Testis (tissue), 3 donors: Measurements from ENCODE around the gene NACA. TPM values are rescaled to one million over a fixed set of nuclear protein-coding genes. Genes with fewer than 3 reads are reported as not detected.
"Not testable (repeated sequence)": the region's sequence is repeated elsewhere in the genome, so short reads cannot be mapped to it uniquely, and the experiment has no call there.

Experiments used
- DNase-seq: peaks from one replicate; pipeline ENCODE4 v3.0.0-alpha.2; 2019
- H3K27ac ChIP-seq, 2 donors: fragments of 200-600 bp; sonication (generic); one replicate each; pipeline ENCODE4 v1.5.1; 2019
- H3K27me3 ChIP-seq: fragments of 200-600 bp; sonication (generic); one replicate; pipeline ENCODE4 v1.5.1; 2019
- H3K36me3 ChIP-seq: fragments of 200-600 bp; sonication (generic); one replicate; pipeline ENCODE4 v1.5.1; 2017; ENCODE audit warnings: low read depth; ENCODE audit errors: missing control alignments
- H3K4me1 ChIP-seq: fragments of 200-600 bp; sonication (generic); one replicate; pipeline ENCODE4 v1.5.1; 2019
- H3K4me3 ChIP-seq, 2 donors: fragments of 200-600 bp; sonication (generic); one replicate each; pipeline ENCODE4 v1.5.1; 2017 to 2019
- H3K9me3 ChIP-seq: fragments of 200-600 bp; sonication (generic); one replicate; pipeline ENCODE4 v1.5.1; 2017
- CTCF ChIP-seq, 3 experiments: fragments of 450-650 bp in 2 of 3; fragments of 200-600 bp in 1 of 3; sonication (generic) in 1 of 3; IDR thresholded peaks; one replicate each; pipeline ENCODE4 v1.5.1; 2016 to 2019; ENCODE audit warnings: antibody characterized with exemption in 3 of 3, mild to moderate bottlenecking in 2 of 3, moderate library complexity in 1 of 3
- POLR2A ChIP-seq: fragments of 450-650 bp; IDR thresholded peaks from one replicate; pipeline ENCODE4 v1.6.1; 2017; ENCODE audit warnings: antibody characterized with exemption, mild to moderate bottlenecking, moderate library complexity
- WGBS, 2 donors: methylation state at CpG; one replicate each; pipeline ENCODE4 v1.1.5; 2018; 5-methylcytosine and 5-hydroxymethylcytosine counted together
- intact Hi-C: fragments of 100-400 bp; cut with DNase I; formaldehyde crosslinking; loops from one replicate; pipeline ENCODE4 v1.15.1; 2023; ENCODE audit warnings: low total_unique reads
- polyA plus RNA-seq: library from polyadenylated mRNA; stranded (reverse); fragments of 350-450 nt; fragmentation: Illumina TruSeq; extraction: RNeasy Lipid Tissue Mini Kit (QIAGEN cat#74804); gene quantifications from one replicate; pipeline ENCODE4 v1.2.3, GENCODE V29; 2014; ENCODE audit warnings: low read depth, low replicate concordance; ENCODE audit not compliant: insufficient read depth
- total RNA-seq, 2 donors: library from RNA; depleted of rRNA; stranded (reverse); fragments of >200 nt; gene quantifications; one replicate each; pipeline ENCODE4 v1.2.3, GENCODE V29; 2016

The NACA gene
- total and polyA plus RNA-seq, 3 donors from 2014 or later: 431 to 866 (median 696) TPM

- intact Hi-C loops: no loop called here
- no peak for TF ChIP-seq CTCF (IDR thresholded peaks at IDR 0.05)
- TF ChIP-seq POLR2A: no peak
- 56 to 72% methylated on average over 1 of the region's 1 CpG for WGBS, 2 donors
- DNase-seq: no peak
- Histone ChIP-seq H3K4me3 (no peak overlapping the region), H3K9me3 (no peaks in the 10 kb centered on the region), H3K36me3 (no peaks in the 10 kb centered on the region), H3K4me1 (peaks cover 33% of the 10 kb centered on the region), H3K27me3 (no peaks in the 10 kb centered on the region), H3K27ac (no peak overlapping the region)
Observed at GRCh38 chr12:56716458-56716857, 8.6 kb downstream of the NACA start.

- 69 to 77% methylated on average over 8 of the region's 8 CpGs for WGBS, 2 donors
- Histone ChIP-seq H3K36me3 (no peaks in the 10 kb centered on the region), H3K4me3 (no peak overlapping the region), H3K4me1 (peaks cover 31% of the 10 kb centered on the region), H3K27ac (no peak overlapping the region), H3K27me3 (no peaks in the 10 kb centered on the region), H3K9me3 (no peaks in the 10 kb centered on the region)
- DNase-seq: no peak
- intact Hi-C loops: no loop called here
- TF ChIP-seq POLR2A (no peak), CTCF (IDR thresholded peaks at IDR 0.05) (no peak)
Observed at GRCh38 chr12:56715798-56716197, 9.3 kb downstream of the NACA start.

- no peak for TF ChIP-seq POLR2A
- TF ChIP-seq CTCF (IDR thresholded peaks at IDR 0.05): no peak
- Histone ChIP-seq H3K4me3 (no peak overlapping the region), H3K4me1 (peaks cover 24% of the 10 kb centered on the region), H3K27me3 (no peaks in the 10 kb centered on the region), H3K27ac (no peak overlapping the region), H3K9me3 (no peaks in the 10 kb centered on the region), H3K36me3 (no peaks in the 10 kb centered on the region)
- no peak for DNase-seq
- 71 to 88% methylated on average over 2 of the region's 2 CpGs for WGBS, 2 donors
- intact Hi-C loops: no loop called here
Observed at GRCh38 chr12:56714431-56714929, 10.6 kb downstream of the NACA start.

GRCh38 chr12:56713345-56713744 lies 11.8 kb downstream of the NACA start:
- WGBS, 2 donors: 94 to 95% methylated on average over 3 of the region's 3 CpGs
- no peaks in the 10 kb centered on the region for H3K27me3 ChIP-seq
- peaks cover 15% of the 10 kb centered on the region for H3K4me1 ChIP-seq
- DNase-seq: no peak
- H3K4me3 ChIP-seq: no peak overlapping the region
- no peaks in the 10 kb centered on the region for H3K36me3 ChIP-seq
- H3K27ac ChIP-seq: peak overlapping the region in 1 of 2 donors; percentile 35
- intact Hi-C loops: no loop called here
- H3K9me3 ChIP-seq: no peaks in the 10 kb centered on the region
- TF ChIP-seq POLR2A (no peak), CTCF (IDR thresholded peaks at IDR 0.05) (no peak)

- H3K9me3 ChIP-seq: no peaks in the 10 kb centered on the region
- H3K27me3 ChIP-seq: no peaks in the 10 kb centered on the region
- 71 to 96% methylated on average over 4 to 5 of the region's 5 CpGs for WGBS, 2 donors
- no peak overlapping the region for H3K27ac ChIP-seq
- no peaks in the 10 kb centered on the region for H3K4me1 ChIP-seq
- DNase-seq: no peak
- H3K4me3 ChIP-seq: no peak overlapping the region
- intact Hi-C loops: no loop called here
- no peak for TF ChIP-seq CTCF (IDR thresholded peaks at IDR 0.05)
- TF ChIP-seq POLR2A: no peak
- H3K36me3 ChIP-seq: no peaks in the 10 kb centered on the region
Observed at GRCh38 chr12:56709759-56710376, 15.2 kb downstream of the NACA start.

- H3K4me3 ChIP-seq, H3K4me1 ChIP-seq, DNase-seq, H3K9me3 ChIP-seq, H3K36me3 ChIP-seq, intact Hi-C loops, H3K27me3 ChIP-seq, H3K27ac ChIP-seq: not testable (repeated sequence)
- WGBS, 2 donors: 86 to 88% methylated on average over 5 of the region's 5 CpGs
Observed at GRCh38 chr12:56704522-56704921, 20.6 kb downstream of the NACA start.
